Bone marrow (tissue), 2 donors: ENCODE data around the gene PRRG2.

Experiments used
- DNase-seq, 2 donors: peaks; one replicate each; lab custom pipeline; 2025; lab: John Stamatoyannopoulos, UW

Gene PRRG2

GRCh38 chr19:49589502-49589905 is 8.4 kb downstream of the PRRG2 start:
- DNase-seq: no peak

- DNase-seq: peak; percentile 78 to 95
These were observed 9.2 kb downstream of the PRRG2 start for GRCh38 chr19:49590071-49590970.

GRCh38 chr19:49590971-49591730 is 10.0 kb downstream of the PRRG2 start, which contains the start of gene PRR12:
Gene PRR12, plus strand, starts transcription at chr19:49591182. Its CDS starts 473 bp downstream, at chr19:49591655.
- DNase-seq: peak; percentile 50 to 62

- peak in 1 of 2 donors; percentile 39 for DNase-seq
These were observed 10.8 kb downstream of the PRRG2 start for GRCh38 chr19:49591731-49592485.

GRCh38 chr19:49592486-49593232 is 11.5 kb downstream of the PRRG2 start:
- no peak for DNase-seq

- DNase-seq: peak; percentile 59 to 62
These were observed 12.4 kb downstream of the PRRG2 start for GRCh38 chr19:49593233-49594113.

GRCh38 chr19:49594157-49594992 is 13.3 kb downstream of the PRRG2 start:
- no peak for DNase-seq

GRCh38 chr19:49594993-49595818 is 14.1 kb downstream of the PRRG2 start:
- no peak for DNase-seq

GRCh38 chr19:49595819-49596404 is 14.8 kb downstream of the PRRG2 start:
- DNase-seq: no peak

- no peak for DNase-seq
These were observed 15.3 kb downstream of the PRRG2 start for GRCh38 chr19:49596407-49596806.

GRCh38 chr19:49596954-49597702 is 16.0 kb downstream of the PRRG2 start:
- no peak for DNase-seq

- no peak for DNase-seq
These were observed 16.5 kb downstream of the PRRG2 start for GRCh38 chr19:49597703-49597974.

GRCh38 chr19:49599378-49600295 is 18.5 kb downstream of the PRRG2 start:
- DNase-seq: no peak

GRCh38 chr19:49601482-49602038 is 20.4 kb downstream of the PRRG2 start:
- DNase-seq: no peak

GRCh38 chr19:49602806-49603205 is 21.7 kb downstream of the PRRG2 start:
- no peak for DNase-seq

GRCh38 chr19:49605605-49606004 is 24.5 kb downstream of the PRRG2 start:
- no peak for DNase-seq
